ENCODE data around the gene KLHDC8A. TPM values are rescaled to one million over a fixed set of nuclear protein-coding genes. Genes with fewer than 3 reads are reported as not detected.
A peak's percentile ranks its signal among the peaks of the same experiment; 100 is the strongest.
"Not testable (repeated sequence)": the region's sequence is repeated elsewhere in the genome, so short reads cannot be mapped to it uniquely, and the experiment has no call there.

The KLHDC8A gene
- polyA plus RNA-seq (ENCODE audit: insufficient read length in 4 of 4): 1 to 10 TPM; 1.5 to 2.4 (median 2.2) TPM

DNA sequence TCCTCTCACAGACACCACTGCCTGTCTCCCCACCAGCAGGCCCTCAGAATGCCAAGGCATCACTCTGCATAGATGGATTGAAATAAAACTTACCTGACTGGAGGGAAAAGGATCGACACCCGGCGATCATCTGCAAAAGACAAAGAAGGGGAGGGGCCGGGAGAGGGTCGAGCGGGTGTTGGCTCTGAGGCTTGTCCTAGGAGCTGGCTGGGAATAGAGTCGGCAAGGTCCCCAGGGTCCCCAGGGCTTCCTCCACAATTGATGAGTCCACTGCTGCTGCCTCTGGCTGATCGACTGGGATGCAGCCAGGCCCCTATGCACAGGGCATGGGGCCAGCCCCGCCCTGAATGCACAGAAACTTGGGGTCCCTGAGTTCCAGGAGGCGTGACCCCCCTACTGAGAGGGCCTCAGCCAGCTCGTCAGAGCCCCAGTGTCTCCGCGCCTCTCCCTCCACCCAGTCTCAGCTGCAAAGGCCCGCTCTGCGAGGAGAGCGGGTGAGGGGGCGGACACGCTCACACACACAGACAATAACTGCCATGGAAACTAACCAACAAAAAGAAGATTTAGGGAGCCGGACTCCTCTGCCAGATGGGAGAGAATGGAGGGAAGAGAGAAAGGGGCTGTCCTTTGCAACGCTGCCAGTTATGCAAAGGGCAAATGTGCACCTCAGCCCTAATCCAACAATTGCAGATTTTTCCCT lies at the start of gene KLHDC8A:
KLHDC8A (minus strand) TSS at position 483 of the 700 bp plus-strand sequence. CDS start 13,318 bp downstream, outside the sequence.
- DNase-seq (ENCODE audit: low read depth in 4 of 4, low spot score in 3 of 4): peak; percentile 45 to 67 (median 58)

- DNase-seq (ENCODE audit: low read depth in 4 of 4, low spot score in 3 of 4): not testable (repeated sequence)
These were observed 49.5 kb upstream of the KLHDC8A start for GRCh38 chr1:205406252-205406651.

- not testable (repeated sequence) for DNase-seq (ENCODE audit: low read depth in 4 of 4, low spot score in 3 of 4)
These were observed 47.8 kb upstream of the KLHDC8A start for GRCh38 chr1:205404484-205404883.

GRCh38 chr1:205398586-205398985 lies 41.9 kb upstream of the KLHDC8A start:
- no peak for DNase-seq (ENCODE audit: low read depth in 4 of 4, low spot score in 3 of 4)

DNA sequence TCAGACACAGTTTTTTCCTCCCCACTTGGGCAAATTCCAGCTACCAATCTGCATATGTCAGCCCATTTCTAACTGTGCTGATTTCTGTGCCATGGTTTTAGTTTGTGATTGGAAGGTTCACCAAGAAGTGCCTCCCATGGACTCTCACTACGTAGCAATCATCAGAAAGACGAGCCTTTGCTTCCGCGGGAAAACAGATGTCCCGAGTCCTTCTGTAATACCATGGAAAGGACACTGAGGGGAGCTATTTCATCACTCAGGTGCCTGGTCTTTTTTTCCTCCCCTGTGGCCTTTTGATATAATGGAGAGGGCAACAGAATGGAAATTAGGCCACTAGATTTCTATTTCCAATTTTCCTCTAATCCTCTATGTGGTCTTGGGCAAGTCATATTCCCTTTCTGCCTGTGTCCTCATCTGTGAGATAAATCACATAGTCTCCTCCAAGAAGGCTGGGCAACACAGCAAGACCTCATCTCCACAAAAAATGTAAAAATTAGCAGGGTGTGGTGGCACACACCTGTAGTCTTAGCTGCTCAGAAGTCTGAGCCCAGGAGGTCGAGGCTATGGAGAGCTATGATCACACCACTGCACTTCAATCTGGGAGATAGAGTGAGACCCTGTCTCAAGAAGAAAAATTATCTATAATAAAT lies 40.4 kb upstream of the KLHDC8A start:
- no peak for DNase-seq (ENCODE audit: low read depth in 4 of 4, low spot score in 3 of 4)

GRCh38 chr1:205395616-205396015 lies 38.9 kb upstream of the KLHDC8A start:
- no peak for DNase-seq (ENCODE audit: low read depth in 4 of 4, low spot score in 3 of 4)

DNA sequence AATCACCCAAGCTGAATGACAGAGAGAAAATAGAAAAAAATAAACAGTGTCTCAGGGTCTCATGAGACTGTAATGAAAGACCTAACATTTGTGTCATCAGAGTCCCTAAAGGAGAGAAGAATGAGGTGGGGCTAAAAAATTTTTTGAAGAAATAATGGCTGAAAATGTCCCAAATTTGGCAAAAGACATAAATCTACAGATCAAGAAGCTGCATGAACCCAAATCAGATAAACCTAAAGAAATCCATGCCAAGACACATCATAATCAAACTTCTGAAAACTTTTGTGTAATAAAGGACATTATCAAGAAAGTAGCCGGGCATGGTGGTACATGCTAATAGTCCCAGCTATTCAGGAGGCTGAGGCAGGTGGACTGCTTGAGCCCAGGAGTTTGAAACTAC lies 35.9 kb upstream of the KLHDC8A start:
- no peak for DNase-seq (ENCODE audit: low read depth in 4 of 4, low spot score in 3 of 4)

DNA sequence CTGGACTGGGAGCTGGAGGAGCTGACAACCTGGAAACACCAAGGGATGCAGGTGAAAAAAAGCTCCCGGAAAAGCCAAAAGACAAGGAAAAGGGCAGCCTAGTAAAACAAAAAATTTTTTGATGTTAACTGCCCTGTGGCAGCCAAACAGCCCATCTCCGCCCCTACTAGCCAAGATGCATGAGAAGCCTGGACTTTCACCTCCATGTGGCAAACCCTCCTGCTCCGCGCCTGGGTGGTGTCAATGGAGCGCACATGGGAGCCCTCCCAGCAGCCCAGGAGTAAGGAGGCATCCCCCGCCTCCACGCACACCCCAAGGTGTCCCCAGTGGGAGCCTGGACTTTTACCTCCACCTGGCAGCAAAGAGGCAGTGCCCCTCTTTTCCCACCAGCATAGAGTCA lies 34.7 kb upstream of the KLHDC8A start:
- DNase-seq (ENCODE audit: low read depth in 4 of 4, low spot score in 3 of 4): no peak

GRCh38 chr1:205387845-205388244 lies 31.1 kb upstream of the KLHDC8A start:
- no peak for DNase-seq (ENCODE audit: low read depth in 4 of 4, low spot score in 3 of 4)

DNA sequence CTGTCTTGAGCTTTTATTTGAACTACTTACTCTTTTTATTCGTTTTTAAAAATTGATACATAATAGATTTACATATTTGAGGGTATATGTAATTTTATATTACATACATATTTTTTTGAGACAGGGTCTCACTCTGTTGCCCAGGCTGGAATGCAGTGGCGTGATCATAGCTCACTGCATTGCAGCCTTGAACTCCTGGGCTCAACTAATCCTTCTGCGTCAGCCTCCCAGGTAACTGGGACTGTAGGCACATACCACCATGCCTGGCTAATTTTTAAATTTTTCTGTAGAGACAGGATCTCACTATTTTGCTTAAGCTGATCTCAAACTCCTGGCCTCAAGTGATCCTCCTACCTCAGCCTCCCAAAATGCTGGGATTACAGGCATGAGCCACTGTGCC lies 26.3 kb upstream of the KLHDC8A start:
- not testable (repeated sequence) for DNase-seq (ENCODE audit: low read depth in 4 of 4, low spot score in 3 of 4)

DNA sequence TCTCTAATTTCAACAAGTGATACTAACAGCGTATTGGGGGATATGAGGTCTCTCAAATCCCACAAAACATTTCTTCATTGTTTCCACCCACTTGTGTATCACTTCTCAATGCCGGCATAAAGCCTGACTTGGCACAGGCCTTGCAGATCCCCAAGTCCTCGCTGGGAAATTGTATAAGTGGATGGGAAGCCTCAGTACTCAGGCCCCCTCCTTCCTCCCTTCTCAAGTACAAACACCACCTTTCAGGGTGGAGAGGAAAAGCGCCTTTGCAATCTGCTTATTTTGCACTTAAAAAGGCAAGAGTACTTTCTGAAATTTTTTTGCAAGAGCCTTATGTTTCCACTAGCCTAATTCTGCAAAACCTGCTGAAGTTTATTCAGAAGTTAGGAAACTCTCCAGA lies 25.8 kb upstream of the KLHDC8A start:
- no peak for DNase-seq (ENCODE audit: low read depth in 4 of 4, low spot score in 3 of 4)

- DNase-seq (ENCODE audit: low read depth in 4 of 4, low spot score in 3 of 4): no peak
These were observed 24.6 kb upstream of the KLHDC8A start for GRCh38 chr1:205381305-205381704.

DNA sequence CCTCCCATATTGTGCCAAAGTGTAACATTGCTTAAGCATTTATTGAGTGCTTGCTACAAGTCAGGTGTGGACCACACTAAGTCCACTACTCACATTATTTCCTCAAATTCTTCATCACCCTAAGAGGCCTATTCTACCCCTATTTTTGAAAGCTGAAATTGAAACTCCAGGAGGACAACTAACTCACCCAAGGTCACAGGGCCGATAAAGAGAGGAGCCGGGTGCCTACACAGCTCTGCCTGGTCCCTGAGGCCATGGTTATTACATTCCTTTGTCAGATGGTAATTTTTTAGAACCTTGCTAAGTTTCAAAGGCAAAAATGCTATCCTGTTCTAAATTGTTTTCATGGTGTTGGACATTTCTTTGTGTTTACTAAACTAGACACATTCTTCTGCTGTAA lies 24.2 kb upstream of the KLHDC8A start:
- no peak for DNase-seq (ENCODE audit: low read depth in 4 of 4, low spot score in 3 of 4)

- no peak for DNase-seq (ENCODE audit: low read depth in 4 of 4, low spot score in 3 of 4)
These were observed 22.3 kb upstream of the KLHDC8A start for GRCh38 chr1:205379056-205379455.

DNA sequence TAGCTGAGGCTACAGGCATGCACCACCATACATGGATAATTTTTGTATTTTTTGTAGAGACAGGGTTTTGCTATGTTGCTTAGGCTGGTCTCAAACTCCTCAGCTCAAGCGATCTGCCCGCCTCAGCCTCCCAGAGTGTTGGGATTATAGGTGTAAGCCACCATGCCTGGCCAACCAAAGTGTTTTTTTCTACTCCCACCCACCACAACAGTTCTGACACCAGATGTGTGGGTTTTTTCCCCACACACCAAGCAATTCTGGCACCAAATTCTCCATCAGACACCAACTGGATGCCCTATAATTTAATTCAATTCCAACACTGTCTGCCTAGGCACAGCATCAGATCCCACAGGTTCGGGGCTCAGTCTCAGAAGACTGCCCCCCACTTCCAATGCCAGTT lies 20.6 kb upstream of the KLHDC8A start:
- DNase-seq (ENCODE audit: low read depth in 4 of 4, low spot score in 3 of 4): no peak

- DNase-seq (ENCODE audit: low read depth in 4 of 4, low spot score in 3 of 4): no peak
These were observed 20.0 kb upstream of the KLHDC8A start for GRCh38 chr1:205376739-205377138.

DNA sequence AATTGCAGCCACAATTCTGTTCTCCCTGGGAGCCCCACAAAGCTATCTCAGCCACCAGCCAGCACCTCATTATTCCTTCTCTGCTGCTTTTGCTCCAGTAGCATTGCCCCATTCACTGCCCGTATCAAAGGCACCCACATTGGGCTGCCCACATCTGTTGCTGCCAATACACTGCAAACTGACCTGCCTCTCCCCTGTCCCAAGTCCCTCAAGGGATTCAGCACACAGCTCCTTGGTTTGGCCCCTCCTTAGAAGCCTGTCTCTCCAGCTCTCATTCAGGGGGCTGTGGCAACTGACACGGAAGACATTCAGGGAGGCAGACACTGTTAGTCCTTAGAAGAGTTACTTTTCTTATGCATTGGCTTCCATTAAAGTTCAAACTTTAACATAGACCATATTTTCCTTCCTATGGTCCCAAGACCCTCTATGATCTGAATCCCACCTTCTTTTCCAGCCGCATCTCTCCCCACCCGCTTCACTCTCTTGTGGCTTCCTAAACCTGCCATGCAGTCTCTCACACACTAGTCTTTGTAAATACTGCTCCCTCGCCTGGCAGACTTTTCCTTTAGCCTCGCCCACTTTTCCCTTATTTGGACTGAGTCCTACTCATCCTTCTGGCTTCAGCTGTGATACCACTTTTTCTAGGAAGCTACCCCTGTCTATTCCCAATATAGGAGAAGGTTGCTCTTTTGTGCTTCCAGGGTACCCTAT lies 19.3 kb upstream of the KLHDC8A start:
- no peak for DNase-seq (ENCODE audit: low read depth in 4 of 4, low spot score in 3 of 4)

GRCh38 chr1:205374210-205375078 lies 17.7 kb upstream of the KLHDC8A start:
- DNase-seq (ENCODE audit: low read depth in 4 of 4, low spot score in 3 of 4): no peak

DNA sequence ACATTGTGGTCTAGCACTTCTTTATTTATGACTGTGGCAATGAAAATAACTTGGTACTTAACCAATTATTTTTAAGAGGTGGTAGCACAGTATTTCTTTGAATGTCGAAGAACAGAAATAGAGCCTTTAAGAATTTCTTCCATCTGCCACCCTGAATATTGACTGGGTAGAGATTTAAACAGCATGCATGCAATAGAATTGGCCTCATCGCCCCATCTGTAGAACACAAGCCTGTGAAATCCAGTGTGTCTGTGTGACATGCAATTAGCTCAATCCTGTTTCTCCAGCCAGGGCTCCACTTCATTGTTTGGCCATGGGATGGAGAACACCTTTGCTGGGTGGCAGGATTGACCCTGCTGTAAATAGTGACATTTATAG lies 17.1 kb upstream of the KLHDC8A start:
- no peak for DNase-seq (ENCODE audit: low read depth in 4 of 4, low spot score in 3 of 4)

- no peak for DNase-seq (ENCODE audit: low read depth in 4 of 4, low spot score in 3 of 4)
These were observed 16.5 kb upstream of the KLHDC8A start for GRCh38 chr1:205373022-205373797.
